CD4-positive, CD25-positive, alpha-beta regulatory T cell (primary cell): ENCODE measurements around the gene GAGE12C. TPM values are rescaled to one million over a fixed set of nuclear protein-coding genes. Genes with fewer than 3 reads are reported as not detected.

Source experiments
- polyA plus RNA-seq, 4 donors: library from polyadenylated mRNA; unstranded; fragments of 300-500 nt; fragmentation: Illumina TruSeq; gene quantifications; one replicate each; pipeline ENCODE4 v1.2.3, GENCODE V29; 2021
- total RNA-seq: library from RNA; stranded (reverse); gene quantifications from one replicate; pipeline ENCODE4 v1.2.3, GENCODE V29; 2022

The GAGE12C gene
- total and polyA plus RNA-seq, 5 donors from 2014 or later: not detected

Other genes with a start within 250 kb of the GAGE12C start
- not detected for gene GAGE10, start 228.5 kb upstream of the GAGE12C start, total RNA-seq
- gene GAGE10, start 228.5 kb upstream of the GAGE12C start, polyA plus RNA-seq: not detected
- not detected for gene GAGE12J, start 210.1 kb upstream of the GAGE12C start, total RNA-seq
- not detected for gene GAGE12J, start 210.1 kb upstream of the GAGE12C start, polyA plus RNA-seq
- gene GAGE13, start 200.6 kb upstream of the GAGE12C start, total RNA-seq: not detected
- gene GAGE13, start 200.6 kb upstream of the GAGE12C start, polyA plus RNA-seq: not detected
- not detected for gene GAGE12D, start 9.6 kb downstream of the GAGE12C start, total RNA-seq
- gene GAGE12D, start 9.6 kb downstream of the GAGE12C start, polyA plus RNA-seq: not detected
- gene GAGE12E, start 19.1 kb downstream of the GAGE12C start, total RNA-seq: not detected
- not detected for gene GAGE12E, start 19.1 kb downstream of the GAGE12C start, polyA plus RNA-seq
- not detected for gene GAGE12F, start 28.7 kb downstream of the GAGE12C start, total RNA-seq
- not detected for gene GAGE12F, start 28.7 kb downstream of the GAGE12C start, polyA plus RNA-seq
- not detected for gene GAGE12G, start 38.2 kb downstream of the GAGE12C start, total RNA-seq
- gene GAGE12G, start 38.2 kb downstream of the GAGE12C start, polyA plus RNA-seq: not detected
- gene GAGE12H, start 47.8 kb downstream of the GAGE12C start, total RNA-seq: not detected
- not detected for gene GAGE12H, start 47.8 kb downstream of the GAGE12C start, polyA plus RNA-seq
- gene GAGE2A, start 57.3 kb downstream of the GAGE12C start, total RNA-seq: not detected
- not detected for gene GAGE2A, start 57.3 kb downstream of the GAGE12C start, polyA plus RNA-seq
- gene GAGE1, start 66.8 kb downstream of the GAGE12C start, total RNA-seq: not detected
- gene GAGE1, start 66.8 kb downstream of the GAGE12C start, polyA plus RNA-seq: not detected
- not detected for gene PAGE1, start 163.8 kb downstream of the GAGE12C start, total RNA-seq
- not detected for gene PAGE1, start 163.8 kb downstream of the GAGE12C start, polyA plus RNA-seq